Caco-2 (cell line): Measurements from ENCODE around the gene WDR76. TPM values are rescaled to one million over a fixed set of nuclear protein-coding genes. Genes with fewer than 3 reads are reported as not detected.
"Not testable (repeated sequence)": the region's sequence is repeated elsewhere in the genome, so short reads cannot be mapped to it uniquely, and the experiment has no call there.

Experiments used
- BruUV-seq: library from RNA; stranded (reverse); fragments of 400-500 nt; replicated peaks from 2 replicates; lab custom pipeline; 2021; lab: Mats Ljungman, UMichigan
- CTCF ChIA-PET: fragments of 300-600 bp; sonication (Branson Sonifier 250); formaldehyde crosslinking; loops from one replicate; lab custom pipeline; 2022; ENCODE audit warnings: antibody characterized with exemption; lab: Charles Lee
- POLR2A ChIA-PET: fragments of 300-600 bp; sonication (Branson Sonifier 250); formaldehyde crosslinking; loops from one replicate; lab custom pipeline; 2022; ENCODE audit warnings: antibody characterized with exemption; lab: Charles Lee
- DNase-seq, 2 experiments: peaks; one replicate each; pipeline versions ENCODE4 v3.0.0 to v3.0.0-alpha.2; 2020 to 2022
- H3K27me3 ChIP-seq: replicated peaks from 2 replicates; pipeline ENCODE4 v1.6.0; 2011; ENCODE audit warnings: low read length; ENCODE audit not compliant: control insufficient read depth, insufficient read depth
- H3K36me3 ChIP-seq: 2 replicates; pipeline ENCODE4 v1.5.1; 2011; ENCODE audit warnings: low read length; ENCODE audit not compliant: control insufficient read depth, insufficient read depth
- H3K4me1 ChIP-seq: fragments of 250-450 bp; sonication (Bioruptor Pico); 2 replicates; pipeline ENCODE4 v1.5.1; 2020; ENCODE audit warnings: mild to moderate bottlenecking
- H3K4me3 ChIP-seq: 2 replicates; pipeline ENCODE4 v1.5.1; 2011; ENCODE audit warnings: low read depth, mild to moderate bottlenecking, control low read depth, low read length
- H3K9me3 ChIP-seq: fragments of 250-450 bp; sonication (Bioruptor Pico); 2 replicates; pipeline ENCODE4 v1.5.1; 2020; ENCODE audit warnings: mild to moderate bottlenecking, moderate library complexity
- H3K27ac Mint-ChIP-seq: one replicate; pipeline ENCODE4 v1.8.0; 2022; ENCODE audit warnings: mixed read lengths; ENCODE audit not compliant: unreplicated experiment
- H3K27me3 Mint-ChIP-seq: one replicate; pipeline ENCODE4 v1.8.0; 2022; ENCODE audit warnings: mixed read lengths; ENCODE audit not compliant: insufficient read depth, unreplicated experiment
- H3K36me3 Mint-ChIP-seq: one replicate; pipeline ENCODE4 v1.8.0; 2022; ENCODE audit warnings: mild to moderate bottlenecking, mixed read lengths; ENCODE audit not compliant: insufficient read depth, unreplicated experiment
- H3K4me1 Mint-ChIP-seq: one replicate; pipeline ENCODE4 v1.8.0; 2022; ENCODE audit warnings: low read depth, mixed read lengths; ENCODE audit not compliant: unreplicated experiment
- H3K4me3 Mint-ChIP-seq: one replicate; pipeline ENCODE4 v1.8.0; 2022; ENCODE audit warnings: mild to moderate bottlenecking, moderate library complexity, mixed read lengths; ENCODE audit not compliant: unreplicated experiment
- H3K9me3 Mint-ChIP-seq: one replicate; pipeline ENCODE4 v1.8.0; 2022; ENCODE audit warnings: mixed read lengths; ENCODE audit not compliant: unreplicated experiment
- intact Hi-C: fragments of 100-400 bp; cut with micrococcal nuclease; formaldehyde crosslinking; loops from one replicate; pipeline ENCODE4 v1.10.0; 2022; ENCODE audit not compliant: unreplicated experiment
- total RNA-seq: library from RNA; stranded (reverse); gene quantifications from 2 replicates; pipeline ENCODE4 v1.2.3, GENCODE V29; 2022
- TF ChIP-seq, protein P1 (sequence below), 2 experiments: fragments of 200-600 bp in 1 of 2; IDR thresholded peaks; 1 replicate in 1 of 2; 2 replicates in 1 of 2; pipeline versions ENCODE4 v1.5.1 to v1.8.0; 2011 to 2022; ENCODE audit warnings: antibody characterized with exemption in 1 of 2, control low read depth in 1 of 2, inconsistent platforms in 1 of 2, low read depth in 1 of 2, low read length in 1 of 2, mild to moderate bottlenecking in 1 of 2, moderate library complexity in 1 of 2; ENCODE audit not compliant: insufficient read depth in 1 of 2, severe bottlenecking in 1 of 2, unreplicated experiment in 1 of 2

WDR76 gene
- total RNA-seq, 1 experiment from 2014 or later: 26.9 TPM

DNA sequence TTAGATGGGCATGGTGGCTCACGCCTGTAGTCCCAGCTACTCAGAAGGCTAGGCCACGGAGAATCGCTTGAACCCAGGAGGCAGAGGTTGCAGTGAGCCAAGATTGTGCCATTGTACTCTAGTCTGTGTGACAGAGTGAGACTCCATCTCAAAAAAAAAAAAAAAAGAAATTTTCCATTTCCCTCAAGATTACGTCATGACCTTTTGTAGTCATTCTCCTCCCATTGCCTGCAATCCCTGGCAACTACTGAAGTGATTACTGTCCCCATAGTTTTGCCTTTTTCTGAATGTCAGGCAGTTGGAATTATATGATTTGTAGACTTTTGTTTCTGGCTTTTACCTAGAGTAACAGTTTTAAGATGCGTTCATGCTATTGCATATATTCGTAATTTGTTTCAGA, 28.0 kb downstream of the WDR76 start:
- Histone ChIP-seq H3K9me3 (no peaks in the 10 kb centered on the region), H3K4me3 (no peak overlapping the region), H3K27me3 (no peaks in the 10 kb centered on the region), H3K4me1 (no peaks in the 10 kb centered on the region), H3K36me3 (no peaks in the 10 kb centered on the region)
- Mint-ChIP-seq H3K4me3 (no peak overlapping the region), H3K9me3 (no peaks in the 10 kb centered on the region), H3K27ac (no peak overlapping the region), H3K27me3 (no peaks in the 10 kb centered on the region), H3K36me3 (peaks cover 37% of the 10 kb centered on the region), H3K4me1 (no peaks in the 10 kb centered on the region)
- no peak for DNase-seq
- intact Hi-C loops: no loop called here
- CTCF ChIA-PET: no interaction called here
- BruUV-seq: no TSS peak
- TF ChIP-seq, protein P1, sequence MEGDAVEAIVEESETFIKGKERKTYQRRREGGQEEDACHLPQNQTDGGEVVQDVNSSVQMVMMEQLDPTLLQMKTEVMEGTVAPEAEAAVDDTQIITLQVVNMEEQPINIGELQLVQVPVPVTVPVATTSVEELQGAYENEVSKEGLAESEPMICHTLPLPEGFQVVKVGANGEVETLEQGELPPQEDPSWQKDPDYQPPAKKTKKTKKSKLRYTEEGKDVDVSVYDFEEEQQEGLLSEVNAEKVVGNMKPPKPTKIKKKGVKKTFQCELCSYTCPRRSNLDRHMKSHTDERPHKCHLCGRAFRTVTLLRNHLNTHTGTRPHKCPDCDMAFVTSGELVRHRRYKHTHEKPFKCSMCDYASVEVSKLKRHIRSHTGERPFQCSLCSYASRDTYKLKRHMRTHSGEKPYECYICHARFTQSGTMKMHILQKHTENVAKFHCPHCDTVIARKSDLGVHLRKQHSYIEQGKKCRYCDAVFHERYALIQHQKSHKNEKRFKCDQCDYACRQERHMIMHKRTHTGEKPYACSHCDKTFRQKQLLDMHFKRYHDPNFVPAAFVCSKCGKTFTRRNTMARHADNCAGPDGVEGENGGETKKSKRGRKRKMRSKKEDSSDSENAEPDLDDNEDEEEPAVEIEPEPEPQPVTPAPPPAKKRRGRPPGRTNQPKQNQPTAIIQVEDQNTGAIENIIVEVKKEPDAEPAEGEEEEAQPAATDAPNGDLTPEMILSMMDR (IDR thresholded peaks at IDR 0.05; ENCODE audit: insufficient read depth in 1 of 2, low read depth in 1 of 2, low read length in 1 of 2, severe bottlenecking in 1 of 2, unreplicated experiment in 1 of 2): no peak
- POLR2A ChIA-PET: no interaction called here

DNA sequence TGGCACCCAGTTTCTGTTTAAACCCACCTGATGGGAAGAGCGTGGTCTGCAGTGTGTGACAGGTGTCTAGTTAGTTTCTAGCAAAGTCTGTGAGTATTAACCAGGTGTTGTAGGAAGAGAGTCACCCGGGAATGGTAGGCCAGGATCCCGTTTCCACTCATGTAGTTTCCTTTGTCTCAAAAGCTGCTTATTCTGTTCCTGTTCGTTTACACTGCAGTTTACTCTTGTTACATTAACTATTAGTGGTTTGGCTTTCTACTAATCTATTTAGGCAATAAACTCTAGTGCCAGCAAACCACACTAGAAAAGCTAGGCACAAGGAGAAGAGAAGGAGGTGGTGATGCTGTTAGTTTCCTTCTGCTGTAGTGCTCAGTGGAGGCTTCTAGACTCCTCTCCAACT, 32.7 kb downstream of the WDR76 start:
- no peaks in the 10 kb centered on the region for H3K9me3 ChIP-seq
- CTCF ChIA-PET: no interaction called here
- BruUV-seq: no TSS peak
- no peaks in the 10 kb centered on the region for H3K4me1 Mint-ChIP-seq
- no peaks in the 10 kb centered on the region for H3K27me3 Mint-ChIP-seq
- no peaks in the 10 kb centered on the region for H3K9me3 Mint-ChIP-seq
- POLR2A ChIA-PET: no interaction called here
- no peaks in the 10 kb centered on the region for H3K4me1 ChIP-seq
- H3K27me3 ChIP-seq: no peaks in the 10 kb centered on the region
- peaks cover 41% of the 10 kb centered on the region for H3K36me3 Mint-ChIP-seq
- intact Hi-C loops: no loop called here
- TF ChIP-seq, protein P1 (IDR thresholded peaks at IDR 0.05; ENCODE audit: insufficient read depth in 1 of 2, low read depth in 1 of 2, low read length in 1 of 2, severe bottlenecking in 1 of 2, unreplicated experiment in 1 of 2): no peak
- no peak overlapping the region for H3K4me3 ChIP-seq
- no peaks in the 10 kb centered on the region for H3K36me3 ChIP-seq
- H3K4me3 Mint-ChIP-seq: no peak overlapping the region
- no peak for DNase-seq
- no peak overlapping the region for H3K27ac Mint-ChIP-seq

DNA sequence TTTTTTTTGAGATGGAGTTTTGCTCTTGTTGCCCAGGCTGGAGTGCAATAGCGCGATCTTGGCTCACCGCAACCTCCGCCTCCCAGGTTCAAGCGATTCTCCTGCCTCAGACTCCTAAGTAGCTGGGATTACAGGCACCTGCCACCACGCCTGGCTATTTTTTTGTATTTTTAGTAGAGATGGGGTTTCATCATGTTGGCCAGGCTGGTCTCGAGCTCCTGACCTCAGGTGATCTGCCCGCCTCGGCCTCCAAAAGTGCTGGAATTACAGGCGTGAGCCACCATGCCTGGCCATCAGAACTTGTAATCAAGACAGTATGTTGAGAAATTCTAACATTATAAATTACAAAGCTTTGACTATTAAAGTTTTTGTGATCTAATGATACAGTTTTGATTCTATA, 39.8 kb downstream of the WDR76 start:
- BruUV-seq, H3K4me3 Mint-ChIP-seq, H3K4me3 ChIP-seq, intact Hi-C loops, H3K27me3 ChIP-seq, CTCF ChIA-PET, DNase-seq, H3K4me1 Mint-ChIP-seq, H3K4me1 ChIP-seq, H3K9me3 Mint-ChIP-seq, H3K27ac Mint-ChIP-seq, H3K9me3 ChIP-seq, H3K27me3 Mint-ChIP-seq, H3K36me3 ChIP-seq: not testable (repeated sequence)
- peaks cover 54% of the 10 kb centered on the region for H3K36me3 Mint-ChIP-seq
- POLR2A ChIA-PET: interaction anchor here (0.7 kb wide), 1 partner anchor 11 kb away, joined by 5 read pairs; no protein-coding TSS in a partner anchor

DNA sequence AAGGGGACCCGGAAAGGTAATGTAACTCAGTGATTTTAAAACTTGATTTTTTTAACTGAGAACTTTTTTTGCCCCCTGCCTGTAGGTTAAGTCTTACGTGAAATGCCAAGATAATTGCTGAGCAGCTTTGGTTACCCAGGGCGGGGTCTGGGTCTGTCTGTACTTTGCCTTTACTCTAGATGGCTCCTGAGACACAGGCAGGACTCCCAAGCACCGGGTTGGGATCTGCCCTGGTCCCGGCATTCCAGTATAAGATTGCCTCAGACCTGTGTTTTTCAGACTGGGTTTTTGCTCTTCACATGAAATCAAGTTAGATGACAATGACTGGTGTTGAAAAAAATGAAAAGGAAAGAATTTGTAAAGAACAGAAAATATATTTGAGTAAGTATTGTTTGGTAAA, 40.3 kb downstream of the WDR76 start:
- Mint-ChIP-seq H3K36me3 (peaks cover 52% of the 10 kb centered on the region), H3K27ac (peak overlapping the region; percentile 9), H3K4me3 (no peak overlapping the region), H3K27me3 (no peaks in the 10 kb centered on the region), H3K4me1 (no peaks in the 10 kb centered on the region), H3K9me3 (no peaks in the 10 kb centered on the region)
- Histone ChIP-seq H3K9me3 (no peaks in the 10 kb centered on the region), H3K36me3 (no peaks in the 10 kb centered on the region; the same call in 1 of the 2 replicates), H3K4me3 (no peak overlapping the region), H3K4me1 (no peaks in the 10 kb centered on the region), H3K27me3 (no peaks in the 10 kb centered on the region)
- TF ChIP-seq, protein P1 (IDR thresholded peaks at IDR 0.05; ENCODE audit: insufficient read depth in 1 of 2, low read depth in 1 of 2, low read length in 1 of 2, severe bottlenecking in 1 of 2, unreplicated experiment in 1 of 2): peak in 1 of 2 experiments; percentile 20
- intact Hi-C loops: no loop called here
- peak; percentile 39 to 53 for DNase-seq
- ChIA-PET POLR2A (no interaction called here), CTCF (no interaction called here)
- BruUV-seq: no TSS peak
